ENCODE results near the gene DNAH17.

Gene DNAH17

GRCh38 chr17:78428025-78428575, 149.1 kb downstream of the DNAH17 start:
- no peak for DNase-seq

GRCh38 chr17:78427140-78427539, 150.1 kb downstream of the DNAH17 start:
- no peak for DNase-seq

GRCh38 chr17:78426293-78426879, 150.8 kb downstream of the DNAH17 start:
- no peak for DNase-seq

- DNase-seq = no peak
Measured at GRCh38 chr17:78425429-78425828, 151.8 kb downstream of the DNAH17 start.

- DNase-seq = no peak
Measured at GRCh38 chr17:78423961-78424675, 153.1 kb downstream of the DNAH17 start.

- DNase-seq = no peak
Measured at GRCh38 chr17:78422872-78423588, 154.2 kb downstream of the DNAH17 start.

- DNase-seq = no peak
Measured at GRCh38 chr17:78422267-78422605, 155.0 kb downstream of the DNAH17 start.

GRCh38 chr17:78421534-78422266, 155.5 kb downstream of the DNAH17 start:
- DNase-seq = peak; percentile 62 to 81

- DNase-seq = no peak
Measured at GRCh38 chr17:78421084-78421533, 156.1 kb downstream of the DNAH17 start.

- DNase-seq = no peak
Measured at GRCh38 chr17:78419970-78420815, 157.0 kb downstream of the DNAH17 start.

- peak; percentile 44 to 85 for DNase-seq
Measured at GRCh38 chr17:78418326-78419026, 158.7 kb downstream of the DNAH17 start.

GRCh38 chr17:78417531-78417909, 159.7 kb downstream of the DNAH17 start:
- DNase-seq = no peak

GRCh38 chr17:78416791-78417530, 160.2 kb downstream of the DNAH17 start:
- no peak for DNase-seq

- no peak for DNase-seq
Measured at GRCh38 chr17:78415821-78416711, 161.1 kb downstream of the DNAH17 start.

- DNase-seq = peak; percentile 72 to 92
Measured at GRCh38 chr17:78414178-78415162, 162.7 kb downstream of the DNAH17 start.

- peak in 1 of 2 experiments; percentile 36 for DNase-seq
Measured at GRCh38 chr17:78412403-78412802, 164.8 kb downstream of the DNAH17 start.

- DNase-seq = no peak
Measured at GRCh38 chr17:78411241-78411857, 165.8 kb downstream of the DNAH17 start.

Data from NCI-H524 (cell line).